Progenitor cell of endocrine pancreas (in vitro differentiated cells): ENCODE data around the gene OR4D1. TPM values are rescaled to one million over a fixed set of nuclear protein-coding genes. Genes with fewer than 3 reads are reported as not detected.

ENCODE experiments used
- DNase-seq: peaks from one replicate; pipeline ENCODE4 v3.0.0; 2021; ENCODE audit warnings: low spot score; ENCODE audit not compliant: unreplicated experiment
- H3K27ac Mint-ChIP-seq: 2 replicates; pipeline ENCODE4 v1.8.0; 2021; ENCODE audit warnings: mild to moderate bottlenecking, moderate library complexity, mixed read lengths
- H3K27me3 Mint-ChIP-seq: 2 replicates; pipeline ENCODE4 v1.8.0; 2021; ENCODE audit warnings: mixed read lengths
- H3K36me3 Mint-ChIP-seq: 2 replicates; pipeline ENCODE4 v1.8.0; 2022; ENCODE audit warnings: mixed read lengths; ENCODE audit not compliant: insufficient read depth
- H3K4me1 Mint-ChIP-seq: 2 replicates; pipeline ENCODE4 v1.8.0; 2021; ENCODE audit warnings: low read depth, mixed read lengths
- H3K4me3 Mint-ChIP-seq: 2 replicates; pipeline ENCODE4 v1.8.0; 2021; ENCODE audit warnings: low read depth, mild to moderate bottlenecking, moderate library complexity, mixed read lengths
- H3K9me3 Mint-ChIP-seq: 2 replicates; pipeline ENCODE4 v1.8.0; 2021; ENCODE audit warnings: low read depth, mixed read lengths
- total RNA-seq: library from RNA; stranded (reverse); gene quantifications from 2 replicates; pipeline ENCODE4 v1.2.1, GENCODE V29; 2021
- TF ChIP-seq, protein P1 (sequence below): fragments of 200-600 bp; sonication (generic); IDR thresholded peaks from one replicate; pipeline ENCODE4 v1.5.0; 2021; ENCODE audit warnings: antibody characterized with exemption, mild to moderate bottlenecking; ENCODE audit not compliant: unreplicated experiment

Gene OR4D1
- total RNA-seq, 1 donor from 2014 or later: not detected

DNA sequence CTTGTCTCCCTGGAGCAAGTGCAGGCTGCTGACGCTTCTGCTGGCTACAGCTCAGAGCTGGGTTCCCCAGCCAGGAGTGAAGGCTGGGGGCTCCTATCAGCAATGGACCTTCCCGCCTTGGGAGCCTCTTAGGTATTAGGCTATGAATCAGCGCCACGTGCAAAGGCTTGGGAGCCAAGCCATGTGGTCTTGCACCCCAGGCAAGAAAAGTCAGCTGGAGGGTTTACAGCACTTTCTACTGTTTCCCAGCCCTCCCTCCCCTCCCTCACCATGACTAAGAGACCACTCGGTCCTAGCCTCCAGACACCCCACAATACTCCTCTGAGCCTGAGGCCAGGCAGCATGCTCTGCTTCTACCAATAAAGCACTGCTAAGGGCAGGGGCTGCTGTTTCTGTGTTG is 56.6 kb downstream of the OR4D1 start:
- TF ChIP-seq, protein P1, sequence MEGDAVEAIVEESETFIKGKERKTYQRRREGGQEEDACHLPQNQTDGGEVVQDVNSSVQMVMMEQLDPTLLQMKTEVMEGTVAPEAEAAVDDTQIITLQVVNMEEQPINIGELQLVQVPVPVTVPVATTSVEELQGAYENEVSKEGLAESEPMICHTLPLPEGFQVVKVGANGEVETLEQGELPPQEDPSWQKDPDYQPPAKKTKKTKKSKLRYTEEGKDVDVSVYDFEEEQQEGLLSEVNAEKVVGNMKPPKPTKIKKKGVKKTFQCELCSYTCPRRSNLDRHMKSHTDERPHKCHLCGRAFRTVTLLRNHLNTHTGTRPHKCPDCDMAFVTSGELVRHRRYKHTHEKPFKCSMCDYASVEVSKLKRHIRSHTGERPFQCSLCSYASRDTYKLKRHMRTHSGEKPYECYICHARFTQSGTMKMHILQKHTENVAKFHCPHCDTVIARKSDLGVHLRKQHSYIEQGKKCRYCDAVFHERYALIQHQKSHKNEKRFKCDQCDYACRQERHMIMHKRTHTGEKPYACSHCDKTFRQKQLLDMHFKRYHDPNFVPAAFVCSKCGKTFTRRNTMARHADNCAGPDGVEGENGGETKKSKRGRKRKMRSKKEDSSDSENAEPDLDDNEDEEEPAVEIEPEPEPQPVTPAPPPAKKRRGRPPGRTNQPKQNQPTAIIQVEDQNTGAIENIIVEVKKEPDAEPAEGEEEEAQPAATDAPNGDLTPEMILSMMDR: no peak
- no peaks in the 10 kb centered on the region for H3K9me3 Mint-ChIP-seq
- H3K36me3 Mint-ChIP-seq: peaks cover 9% of the 10 kb centered on the region
- peaks cover 17% of the 10 kb centered on the region for H3K4me1 Mint-ChIP-seq
- H3K27me3 Mint-ChIP-seq: peaks cover 4% of the 10 kb centered on the region
- H3K4me3 Mint-ChIP-seq: no peak overlapping the region
- no peak overlapping the region for H3K27ac Mint-ChIP-seq
- DNase-seq: no peak

- Mint-ChIP-seq H3K9me3 (no peaks in the 10 kb centered on the region), H3K4me1 (peaks cover 17% of the 10 kb centered on the region), H3K4me3 (no peak overlapping the region), H3K27me3 (no peaks in the 10 kb centered on the region), H3K27ac (no peak overlapping the region), H3K36me3 (peaks cover 18% of the 10 kb centered on the region)
- TF ChIP-seq, protein P1: no peak
- no peak for DNase-seq
These were observed 57.8 kb downstream of the OR4D1 start for GRCh38 chr17:58205936-58206335.

DNA sequence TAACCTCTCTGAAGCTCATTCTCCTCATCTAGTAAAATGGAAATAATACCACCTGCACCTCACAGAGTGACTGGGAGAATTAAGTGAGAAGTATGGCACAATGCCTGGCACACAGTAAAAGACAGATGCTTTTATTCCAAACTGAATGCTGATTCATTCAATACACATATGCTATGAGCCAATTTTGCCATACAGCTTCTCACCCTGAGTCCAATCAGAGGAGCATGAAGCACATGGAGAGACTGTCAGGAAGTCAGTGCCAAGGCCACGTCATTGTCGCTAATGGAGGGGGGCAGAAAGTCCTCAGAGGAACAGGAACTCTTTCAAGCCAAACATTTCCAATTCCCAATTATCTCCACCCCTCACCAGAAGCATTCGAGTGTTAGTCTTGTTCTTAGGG is 59.3 kb downstream of the OR4D1 start:
- Mint-ChIP-seq H3K27ac (peak overlapping the region; percentile 48), H3K4me3 (no peak overlapping the region), H3K4me1 (peaks cover 17% of the 10 kb centered on the region), H3K36me3 (peaks cover 20% of the 10 kb centered on the region), H3K9me3 (no peaks in the 10 kb centered on the region), H3K27me3 (no peaks in the 10 kb centered on the region)
- no peak for DNase-seq
- TF ChIP-seq, protein P1: no peak

DNA sequence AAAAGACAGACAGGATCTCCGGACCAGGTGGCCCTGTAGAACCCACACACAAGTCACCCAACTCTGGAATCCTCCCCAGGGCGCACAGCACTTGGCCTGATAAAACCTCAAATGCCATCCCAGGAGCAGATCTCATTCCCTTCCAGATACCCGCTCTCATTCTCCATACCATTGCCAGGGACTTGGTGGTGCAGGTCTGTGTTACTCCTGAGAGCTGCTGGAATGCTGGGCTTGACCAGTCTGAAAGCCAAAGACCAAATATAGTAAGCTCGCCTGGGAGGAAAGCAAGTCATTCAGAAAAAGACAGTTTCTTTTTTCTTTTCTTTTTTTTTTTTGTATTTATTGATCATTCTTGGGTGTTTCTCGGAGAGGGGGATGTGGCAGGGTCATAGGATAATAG is 60.2 kb downstream of the OR4D1 start:
- Mint-ChIP-seq H3K4me3 (peak overlapping the region; percentile 31), H3K4me1 (peaks cover 17% of the 10 kb centered on the region)
- DNase-seq: no peak

More for the DNA sequence above, 60.2 kb downstream of the OR4D1 start:
- TF ChIP-seq, protein P1: no peak
- Mint-ChIP-seq H3K27me3 (no peaks in the 10 kb centered on the region), H3K36me3 (peaks cover 23% of the 10 kb centered on the region), H3K9me3 (no peaks in the 10 kb centered on the region), H3K27ac (peak overlapping the region; percentile 92)

Other genes starting within 250 kb of the OR4D1 start
- 29.2 and 30.8 TPM in 2 replicates for gene CUEDC1, start 193.0 kb upstream of the OR4D1 start, total RNA-seq
- gene VEZF1, start 160.1 kb upstream of the OR4D1 start, total RNA-seq: 103 and 110 TPM in 2 replicates
- gene SRSF1, start 141.1 kb upstream of the OR4D1 start, total RNA-seq: 319 and 326 TPM in 2 replicates
- 50.9 and 51.6 TPM in 2 replicates for gene DYNLL2, start 65.0 kb upstream of the OR4D1 start, total RNA-seq
- not detected in 2 replicates for gene OR4D2, start 18.6 kb downstream of the OR4D1 start, total RNA-seq
- not detected in 2 replicates for gene EPX, start 44.3 kb downstream of the OR4D1 start, total RNA-seq
- 40.0 and 44.3 TPM in 2 replicates for gene MKS1, start 70.9 kb downstream of the OR4D1 start, total RNA-seq
- 0.16 TPM in 1 of 2 replicates, not detected in the other for gene LPO, start 90.2 kb downstream of the OR4D1 start, total RNA-seq
- gene MPO, start 132.6 kb downstream of the OR4D1 start, total RNA-seq: not detected in 2 replicates
- gene TSPOAP1, start 180.4 kb downstream of the OR4D1 start, total RNA-seq: 101 and 105 TPM in 2 replicates
- gene SUPT4H1, start 203.8 kb downstream of the OR4D1 start, total RNA-seq: 89.6 and 95.7 TPM in 2 replicates